KOPT-K1 (cell line): ENCODE data around the gene COPS6.

Experiments used
- H3K27ac ChIP-seq: fragments of 200-600 bp; sonication (generic); 2 replicates; pipeline ENCODE4 v1.5.1; 2016; ENCODE audit warnings: antibody characterized with exemption, mild to moderate bottlenecking, low read depth, low read length; ENCODE audit not compliant: poor library complexity, severe bottlenecking
- H3K36me3 ChIP-seq: fragments of 200-600 bp; sonication (generic); 2 replicates; pipeline ENCODE4 v1.5.1; 2017; ENCODE audit warnings: antibody characterized with exemption, mild to moderate bottlenecking, low read length, moderate library complexity; ENCODE audit not compliant: insufficient read depth
- H3K9me3 ChIP-seq: fragments of 200-600 bp; sonication (generic); 2 replicates; pipeline ENCODE4 v1.5.1; 2017; ENCODE audit warnings: antibody characterized with exemption, low read length, mild to moderate bottlenecking; ENCODE audit not compliant: insufficient read depth, poor library complexity, severe bottlenecking

The COPS6 gene

DNA sequence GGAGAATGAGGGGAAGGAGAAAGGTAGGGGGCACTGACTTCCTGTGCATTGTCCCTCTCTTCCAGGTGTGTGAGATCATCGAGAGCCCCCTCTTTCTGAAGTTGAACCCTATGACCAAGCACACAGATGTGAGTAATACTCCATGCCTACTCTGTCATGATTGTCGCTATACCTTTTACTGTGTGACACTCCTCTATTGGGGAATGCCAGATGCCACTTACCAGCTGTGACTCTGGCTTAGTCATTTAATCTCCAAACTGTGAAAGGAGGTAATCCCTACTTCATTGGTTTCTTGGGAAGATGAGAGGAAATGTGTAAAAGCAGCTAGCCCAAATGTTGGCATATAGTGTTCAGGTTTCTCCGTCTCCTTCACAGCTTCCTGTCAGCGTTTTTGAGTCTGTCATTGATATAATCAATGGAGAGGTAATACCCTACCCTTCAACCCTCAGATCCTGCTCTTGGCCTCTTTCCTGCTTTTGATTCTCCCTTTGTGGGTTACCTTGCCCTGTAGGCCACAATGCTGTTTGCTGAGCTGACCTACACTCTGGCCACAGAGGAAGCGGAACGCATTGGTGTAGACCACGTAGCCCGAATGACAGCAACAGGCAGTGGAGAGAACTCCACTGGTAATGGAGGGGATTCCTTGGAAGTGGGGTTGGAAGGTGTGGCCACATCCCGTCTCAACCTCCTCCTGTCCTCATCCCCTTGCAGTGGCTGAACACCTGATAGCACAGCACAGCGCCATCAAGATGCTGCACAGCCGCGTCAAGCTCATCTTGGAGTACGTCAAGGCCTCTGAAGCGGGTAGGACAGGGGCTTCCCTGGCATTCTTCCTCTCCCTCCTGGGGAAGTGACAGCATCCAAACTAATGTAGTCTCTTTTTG lies 2.0 kb downstream of the COPS6 start:
- H3K27ac ChIP-seq = no peak overlapping the region

DNA sequence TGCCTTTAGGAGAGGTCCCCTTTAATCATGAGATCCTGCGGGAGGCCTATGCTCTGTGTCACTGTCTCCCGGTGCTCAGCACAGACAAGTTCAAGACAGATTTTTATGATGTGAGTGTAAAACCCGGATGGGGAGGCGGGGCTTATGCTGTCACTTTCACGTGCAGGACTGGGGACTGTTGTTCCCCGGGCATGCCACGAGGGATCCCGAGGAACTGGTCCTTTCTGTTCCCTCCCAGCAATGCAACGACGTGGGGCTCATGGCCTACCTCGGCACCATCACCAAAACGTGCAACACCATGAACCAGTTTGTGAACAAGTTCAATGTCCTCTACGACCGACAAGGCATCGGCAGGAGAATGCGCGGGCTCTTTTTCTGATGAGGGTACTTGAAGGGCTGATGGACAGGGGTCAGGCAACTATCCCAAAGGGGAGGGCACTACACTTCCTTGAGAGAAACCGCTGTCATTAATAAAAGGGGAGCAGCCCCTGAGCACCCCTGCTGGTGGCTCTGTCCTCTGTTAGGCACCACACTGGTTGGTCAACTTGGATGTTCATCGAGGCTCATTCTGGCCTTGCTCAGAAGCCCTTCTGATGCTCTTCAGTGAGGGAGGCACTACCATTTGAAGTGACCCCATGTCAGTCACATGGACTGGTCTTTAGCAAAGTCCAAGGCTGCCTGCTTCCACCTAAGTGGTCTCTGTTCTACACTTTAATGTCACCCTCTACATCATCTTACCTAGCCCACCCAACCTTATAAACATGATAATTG lies 2.8 kb downstream of the COPS6 start:
- no peaks in the 10 kb centered on the region for H3K9me3 ChIP-seq
- no peak overlapping the region for H3K27ac ChIP-seq
- H3K36me3 ChIP-seq = peaks cover 63% of the 10 kb centered on the region

More for the DNA sequence above, 2.0 kb downstream of the COPS6 start:
- Histone ChIP-seq H3K36me3 (peaks cover 55% of the 10 kb centered on the region), H3K9me3 (no peaks in the 10 kb centered on the region)

DNA sequence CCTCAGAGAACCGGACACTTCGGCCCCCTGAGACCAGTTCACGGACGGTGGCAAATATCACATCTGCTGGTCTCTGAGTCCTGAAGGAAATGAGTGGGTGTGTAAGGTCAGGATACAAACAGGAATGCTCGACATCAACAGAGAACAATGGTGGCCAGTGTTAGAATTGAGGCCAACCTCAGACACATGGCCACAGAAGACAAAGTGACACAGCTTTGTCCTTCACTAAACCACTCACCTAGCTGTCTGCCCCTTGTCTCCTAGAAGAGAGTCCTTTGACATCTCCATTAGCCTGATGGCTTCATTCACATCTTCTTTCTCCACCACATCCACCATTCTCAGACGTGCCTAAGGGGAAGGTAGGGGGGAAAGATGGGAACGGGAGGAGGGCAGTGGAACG lies 4.3 kb downstream of the COPS6 start:
- Histone ChIP-seq H3K27ac (no peak overlapping the region), H3K36me3 (peaks cover 78% of the 10 kb centered on the region)

DNA sequence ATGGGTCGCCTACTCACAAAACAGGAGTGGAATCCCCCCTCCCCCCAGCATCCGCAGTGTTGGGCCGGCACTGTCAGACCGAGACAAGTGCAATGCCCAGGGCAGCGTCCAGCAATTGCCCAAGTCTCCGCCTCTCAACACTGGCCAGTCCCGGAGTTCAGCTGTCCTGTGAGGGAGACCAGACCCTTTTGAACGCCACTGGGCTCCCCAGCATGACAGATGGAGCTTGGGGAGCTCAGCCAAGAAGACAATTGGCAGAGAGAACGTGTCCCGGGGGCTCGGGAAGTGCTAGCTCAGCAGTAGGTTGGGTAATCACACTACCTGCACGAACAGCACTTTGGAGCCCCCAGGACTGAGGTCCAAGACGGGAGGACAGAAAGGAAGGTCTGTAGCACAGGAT lies 4.7 kb downstream of the COPS6 start:
- H3K9me3 ChIP-seq = no peaks in the 10 kb centered on the region
- peaks cover 82% of the 10 kb centered on the region for H3K36me3 ChIP-seq
- no peak overlapping the region for H3K27ac ChIP-seq

More for the DNA sequence above, 4.3 kb downstream of the COPS6 start:
- no peaks in the 10 kb centered on the region for H3K9me3 ChIP-seq

DNA sequence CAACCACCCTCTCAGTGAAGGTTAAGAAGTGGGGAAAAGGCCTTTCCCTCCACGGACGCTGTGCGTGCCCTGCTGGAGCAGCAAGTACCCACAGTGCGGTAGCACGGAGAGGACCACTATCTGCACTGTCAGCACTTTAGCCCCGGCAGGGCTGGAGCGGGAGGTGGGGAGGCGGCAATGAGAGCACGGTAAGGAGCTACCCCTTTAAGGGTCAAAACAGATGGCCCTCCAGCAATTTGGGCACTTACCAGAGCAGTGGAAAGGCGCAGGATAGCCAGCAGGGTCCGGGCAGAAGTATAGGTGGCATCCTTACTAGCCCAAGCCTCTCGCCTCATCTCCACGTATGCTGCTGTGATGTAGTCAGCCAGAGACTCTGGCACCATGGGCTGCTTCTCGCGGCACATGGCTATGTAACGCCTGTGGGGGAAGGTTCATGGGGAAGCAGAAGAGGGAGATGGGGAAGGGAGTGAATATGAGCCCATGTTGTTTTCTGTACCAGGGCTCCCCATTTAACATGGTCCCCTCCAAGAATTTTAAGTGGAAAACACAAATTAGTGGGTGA lies 5.2 kb downstream of the COPS6 start:
- no peaks in the 10 kb centered on the region for H3K9me3 ChIP-seq
- peaks cover 87% of the 10 kb centered on the region for H3K36me3 ChIP-seq
- H3K27ac ChIP-seq = no peak overlapping the region

DNA sequence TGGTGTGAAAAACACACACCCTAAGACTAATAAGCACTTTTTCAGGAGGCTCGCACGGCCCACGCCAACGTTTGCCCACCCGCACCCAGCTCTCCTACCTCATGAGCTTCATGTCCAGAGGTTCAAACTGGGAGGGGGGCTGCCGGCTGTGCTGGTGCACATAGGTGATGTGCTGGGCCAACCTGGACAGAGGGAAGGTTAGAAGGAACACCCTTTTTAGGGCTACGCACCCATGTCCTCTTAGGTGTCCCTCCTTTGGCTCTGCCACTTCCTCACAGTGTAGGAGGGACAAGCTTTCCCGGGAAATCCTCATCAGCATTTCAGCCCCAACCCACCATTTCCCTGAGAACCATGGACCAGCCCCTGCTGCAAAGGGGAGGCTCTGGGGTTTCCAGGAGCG lies 6.5 kb downstream of the COPS6 start:
- Histone ChIP-seq H3K27ac (no peak overlapping the region), H3K36me3 (peaks cover 99% of the 10 kb centered on the region)

DNA sequence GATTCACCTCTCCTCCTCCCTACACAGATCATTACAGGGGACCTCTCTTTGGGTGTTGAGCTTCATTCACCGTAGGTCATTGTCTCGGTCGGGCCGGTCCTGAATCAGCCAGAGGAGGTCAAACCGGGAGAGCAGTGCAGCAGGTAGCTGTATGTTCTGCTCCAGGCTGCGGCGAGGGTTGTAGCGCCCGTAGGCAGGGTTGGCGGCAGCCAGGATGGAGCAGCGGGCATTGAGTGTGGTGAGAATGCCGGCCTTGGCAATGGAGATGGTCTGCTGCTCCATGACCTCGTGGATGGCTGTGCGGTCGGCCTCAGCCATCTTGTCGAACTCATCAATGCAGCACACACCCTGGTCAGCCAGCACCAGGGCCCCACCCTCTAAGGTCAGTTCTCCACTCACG lies 6.9 kb downstream of the COPS6 start:
- Histone ChIP-seq H3K27ac (no peak overlapping the region), H3K9me3 (no peaks in the 10 kb centered on the region), H3K36me3 (peaks cover 95% of the 10 kb centered on the region)

More for the DNA sequence above, 6.5 kb downstream of the COPS6 start:
- H3K9me3 ChIP-seq = no peaks in the 10 kb centered on the region

DNA sequence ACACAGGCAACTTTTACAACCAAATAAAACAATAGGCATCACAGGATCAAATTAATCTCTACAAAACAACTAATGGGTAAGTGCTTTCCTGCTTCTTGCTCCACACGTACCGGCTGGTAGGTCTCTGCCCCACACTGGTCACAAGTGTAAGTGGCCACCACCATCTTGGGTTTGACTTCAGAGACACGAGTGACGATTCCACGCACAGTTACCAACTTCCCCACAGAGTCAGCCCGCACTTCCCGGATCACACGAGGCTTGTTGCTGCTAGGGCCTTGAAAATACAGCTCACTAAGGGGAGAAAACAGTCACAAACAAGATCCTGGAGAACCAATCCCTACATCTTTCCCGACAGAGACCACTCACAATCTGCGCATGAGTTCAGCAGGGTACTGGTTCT lies 10.1 kb downstream of the COPS6 start:
- Histone ChIP-seq H3K36me3 (peaks cover 72% of the 10 kb centered on the region), H3K27ac (no peak overlapping the region)

DNA sequence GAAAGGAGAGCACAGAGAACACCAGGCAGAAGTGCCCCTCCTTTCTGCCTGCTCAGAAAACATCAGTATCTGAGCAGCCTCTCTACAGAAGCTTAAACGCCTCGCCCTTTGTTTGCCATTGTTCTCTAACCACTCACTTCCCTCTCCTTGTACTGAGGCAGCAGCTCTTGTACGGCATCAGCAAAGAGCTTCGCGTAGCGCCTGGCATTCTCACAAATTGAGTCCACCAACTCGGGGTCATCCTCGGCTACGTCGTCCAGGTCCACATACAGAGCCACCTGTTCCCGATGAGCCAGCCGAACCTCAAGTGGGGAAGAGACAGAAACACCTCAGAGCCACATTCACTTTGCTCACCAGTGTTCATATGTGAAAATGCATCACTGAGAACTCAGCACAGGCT lies 10.7 kb downstream of the COPS6 start:
- H3K9me3 ChIP-seq = no peaks in the 10 kb centered on the region
- peaks cover 71% of the 10 kb centered on the region for H3K36me3 ChIP-seq
- H3K27ac ChIP-seq = peak overlapping the region; percentile 100

More for the DNA sequence above, 10.1 kb downstream of the COPS6 start:
- no peaks in the 10 kb centered on the region for H3K9me3 ChIP-seq

DNA sequence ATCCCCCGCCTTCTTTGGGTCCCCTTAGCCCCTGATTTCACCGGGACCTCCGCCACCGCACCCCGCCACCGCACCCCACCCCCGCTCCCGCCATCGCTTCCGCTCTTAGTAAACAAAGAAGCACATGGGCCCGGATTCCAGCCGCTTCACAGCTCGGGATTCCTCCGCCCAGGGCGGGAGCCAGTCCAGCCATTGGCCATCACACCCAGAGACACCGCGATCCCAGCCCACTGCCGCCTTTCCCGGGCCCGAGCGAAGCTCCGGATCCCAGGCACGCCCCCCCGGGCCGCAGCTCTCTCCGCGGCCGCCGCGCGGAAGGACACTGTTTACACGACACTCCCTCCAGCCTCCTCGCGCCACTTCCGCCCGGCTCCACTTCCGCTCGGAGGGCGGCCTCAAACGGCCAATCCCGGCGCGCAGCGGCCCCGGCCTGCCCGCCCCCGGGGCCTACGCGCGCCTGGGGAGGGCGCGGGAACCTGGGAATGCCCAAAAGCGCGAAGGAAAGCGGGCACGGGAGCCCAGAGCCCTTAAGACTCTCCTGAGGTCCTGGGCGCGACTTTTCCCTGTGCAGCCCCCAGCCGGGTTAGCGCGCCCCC lies 11.7 kb downstream of the COPS6 start:
- H3K27ac ChIP-seq = peak overlapping the region; percentile 100
- no peaks in the 10 kb centered on the region for H3K9me3 ChIP-seq
- H3K36me3 ChIP-seq = peaks cover 69% of the 10 kb centered on the region

DNA sequence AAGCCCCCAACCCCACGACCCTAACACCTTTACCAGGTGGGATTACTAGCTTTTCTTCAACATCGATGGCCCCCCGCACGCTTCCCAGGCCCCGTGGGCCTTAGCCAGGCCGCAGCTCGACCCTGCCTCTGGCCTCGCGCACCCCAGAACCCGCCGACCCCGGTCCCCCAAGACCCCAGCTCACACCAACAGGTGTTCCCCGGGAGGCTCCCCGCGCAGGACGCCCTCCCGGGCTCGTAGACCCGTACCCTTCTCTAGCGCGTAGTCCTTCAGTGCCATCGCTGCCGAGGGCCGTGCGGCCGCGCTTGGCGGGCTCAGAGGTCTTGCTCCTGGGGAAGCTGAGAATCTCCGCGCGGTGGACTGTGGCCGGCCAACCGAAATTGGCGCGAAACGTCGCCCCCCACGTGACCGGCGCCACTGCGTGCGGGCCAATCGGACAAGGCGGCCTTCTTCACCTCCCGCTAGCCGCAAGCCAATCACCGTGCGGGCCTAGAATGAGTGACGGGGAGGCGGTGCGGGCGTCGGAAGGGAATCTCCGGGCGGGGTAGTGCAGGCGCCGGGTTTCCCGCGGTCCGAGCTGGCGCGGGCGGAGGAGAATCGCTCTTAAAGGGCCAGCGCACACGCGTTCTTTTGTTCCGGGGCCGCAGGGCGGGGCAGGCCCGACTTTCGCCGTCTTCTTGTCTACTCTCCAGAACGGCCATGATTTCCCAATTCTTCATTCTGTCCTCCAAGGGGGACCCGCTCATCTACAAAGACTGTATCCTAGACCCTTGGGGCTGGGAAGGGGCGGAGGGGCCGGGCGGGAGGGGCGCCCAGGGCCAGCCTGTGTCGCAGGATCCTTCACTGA lies 12.5 kb downstream of the COPS6 start, which contains the start of the genes AP4M1 and MCM7:
Gene AP4M1 (plus strand): TSS at position 628 of the 847 bp plus-strand sequence. CDS start 72 bp downstream, at position 700.
Gene MCM7 (minus strand): TSS at position 382 of the 847 bp plus-strand sequence. CDS start 103 bp downstream, at position 279.
- Histone ChIP-seq H3K9me3 (no peaks in the 10 kb centered on the region), H3K27ac (peak within 1 kb of the TSS; percentile 100), H3K36me3 (peaks cover 69% of the 10 kb centered on the region)

DNA sequence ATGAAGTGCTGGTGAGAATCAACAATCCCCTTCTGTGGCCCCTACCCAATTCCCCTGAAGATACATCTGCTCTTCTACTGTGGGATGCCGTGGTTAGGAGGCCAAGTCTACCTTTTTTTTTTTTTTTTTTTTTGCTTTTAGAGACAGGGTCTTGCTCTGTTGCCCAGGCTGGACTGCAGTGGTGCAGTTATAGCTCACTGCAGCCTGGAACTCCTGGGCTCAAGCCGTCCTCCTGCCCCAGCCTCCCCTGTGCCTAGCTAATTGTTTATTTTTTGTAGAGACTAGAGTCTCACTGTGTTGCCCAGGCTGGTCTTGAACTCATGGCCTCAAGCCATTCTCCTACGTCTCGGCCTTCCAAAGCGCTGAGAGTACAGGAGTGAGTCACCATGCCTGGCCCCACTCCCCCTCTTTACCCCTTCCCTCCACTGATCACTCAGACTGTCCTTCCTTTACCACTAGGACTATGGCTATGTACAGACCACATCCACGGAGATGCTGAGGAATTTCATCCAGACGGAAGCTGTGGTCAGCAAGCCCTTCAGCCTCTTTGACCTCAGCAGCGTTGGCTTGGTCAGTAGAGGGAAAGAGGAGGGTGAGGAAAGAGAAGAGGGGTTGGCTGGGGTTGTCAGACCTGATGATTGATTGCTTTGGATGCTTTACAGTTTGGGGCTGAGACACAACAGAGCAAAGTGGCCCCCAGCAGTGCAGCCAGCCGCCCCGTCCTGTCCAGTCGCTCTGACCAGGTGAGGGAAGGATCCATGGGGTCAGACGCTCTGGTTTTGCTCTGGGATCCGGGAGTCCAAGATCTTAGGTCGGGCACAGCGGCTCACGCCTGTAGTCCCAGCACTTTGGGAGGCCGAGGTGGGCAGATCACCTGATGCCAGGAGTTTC lies 14.4 kb downstream of the COPS6 start:
- Histone ChIP-seq H3K9me3 (no peaks in the 10 kb centered on the region), H3K27ac (peak overlapping the region; percentile 100), H3K36me3 (peaks cover 69% of the 10 kb centered on the region)

DNA sequence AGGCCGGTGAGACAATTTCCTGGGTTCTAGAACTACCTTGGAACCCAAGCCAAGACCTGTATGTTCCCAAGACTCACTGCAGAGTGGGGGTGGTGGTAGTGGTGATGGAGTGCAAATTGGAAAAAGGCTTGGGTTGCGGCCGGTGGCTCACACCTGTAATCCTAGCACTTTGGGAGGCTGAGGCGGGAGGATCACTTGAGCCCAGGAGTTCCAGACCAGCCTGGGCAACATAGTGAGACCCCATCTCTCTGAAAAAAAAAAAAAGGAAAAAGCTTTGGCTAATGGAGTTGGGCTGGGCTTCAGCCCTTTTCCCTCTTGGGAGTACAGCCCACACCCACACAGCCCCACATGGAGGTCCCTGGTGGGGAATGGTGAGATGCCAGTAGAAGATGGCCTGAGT lies 16.8 kb downstream of the COPS6 start:
- no peak overlapping the region for H3K27ac ChIP-seq
- H3K36me3 ChIP-seq = peaks cover 72% of the 10 kb centered on the region
- H3K9me3 ChIP-seq = no peaks in the 10 kb centered on the region
